Colonic mucosa (tissue), 4 donors: ENCODE data around the gene CBX8. TPM values are rescaled to one million over a fixed set of nuclear protein-coding genes. Genes with fewer than 3 reads are reported as not detected.

ENCODE experiments used
- DNase-seq: peaks from one replicate; pipeline ENCODE4 v3.0.0-alpha.2; 2020
- H3K27ac ChIP-seq: fragments of 200-600 bp; one replicate; pipeline ENCODE4 v1.8.0; 2021
- H3K27me3 ChIP-seq: fragments of 200-600 bp; one replicate; pipeline ENCODE4 v1.8.0; 2021
- H3K36me3 ChIP-seq: fragments of 200-600 bp; one replicate; pipeline ENCODE4 v1.8.0; 2021
- H3K4me1 ChIP-seq: fragments of 200-600 bp; one replicate; pipeline ENCODE4 v1.8.0; 2021; ENCODE audit warnings: mild to moderate bottlenecking
- H3K4me3 ChIP-seq: fragments of 200-600 bp; one replicate; pipeline ENCODE4 v1.8.0; 2021
- H3K9ac ChIP-seq, 2 donors: one replicate each; pipeline ENCODE4 v1.7.0; 2013; ENCODE audit warnings: control low read depth in 2 of 2, low read depth in 2 of 2, low read length in 2 of 2
- H3K9me3 ChIP-seq: fragments of 200-600 bp; one replicate; pipeline ENCODE4 v1.8.0; 2021
- CTCF ChIP-seq: fragments of 200-600 bp; IDR thresholded peaks from one replicate; pipeline ENCODE4 v1.8.0; 2022; ENCODE audit warnings: antibody characterized with exemption, mild to moderate bottlenecking
- intact Hi-C: fragments of 100-400 bp; cut with DNase I; formaldehyde crosslinking; loops from one replicate; pipeline ENCODE4 v1.14.1; 2022
- total RNA-seq, 2 donors: library from RNA; stranded (reverse); fragmentation: NEBNext Ultra II Directional in 1 of 2; extraction: Animal tissue kit (Norgen Biotek cat#: 25700) in 1 of 2; gene quantifications; one replicate each; pipeline ENCODE4 v1.2.1, GENCODE V29; 2021
- donor health status: healthy.
- donor health status: DM: no; HTN: no; CAD: no.
- donor health status: DM: no; HTN: no; CAD: no.

CBX8 gene
- total RNA-seq, 2 donors from 2014 or later: 5.0 to 8.1 TPM

GRCh38 chr17:79829457-79829856 is 32.6 kb upstream of the CBX8 start:
- Histone ChIP-seq H3K27me3 (no peaks in the 10 kb centered on the region), H3K4me3 (no peak overlapping the region), H3K9me3 (no peaks in the 10 kb centered on the region), H3K27ac (no peak overlapping the region), H3K9ac (peak overlapping the region in 1 of 2 donors; percentile 31), H3K36me3 (no peaks in the 10 kb centered on the region), H3K4me1 (peaks cover 13% of the 10 kb centered on the region)
- intact Hi-C loops: no loop called here
- no peak for DNase-seq
- no peak for TF ChIP-seq CTCF

GRCh38 chr17:79829004-79829403 is 32.1 kb upstream of the CBX8 start:
- no peak for DNase-seq
- intact Hi-C loops: no loop called here
- Histone ChIP-seq H3K9me3 (no peaks in the 10 kb centered on the region), H3K4me1 (peaks cover 13% of the 10 kb centered on the region), H3K36me3 (no peaks in the 10 kb centered on the region), H3K27ac (no peak overlapping the region), H3K27me3 (no peaks in the 10 kb centered on the region), H3K4me3 (no peak overlapping the region), H3K9ac (peak overlapping the region in 1 of 2 donors; percentile 31)
- no peak for TF ChIP-seq CTCF

GRCh38 chr17:79826841-79827578 is 30.1 kb upstream of the CBX8 start:
- Histone ChIP-seq H3K36me3 (no peaks in the 10 kb centered on the region), H3K27ac (no peak overlapping the region), H3K9ac (no peak overlapping the region), H3K27me3 (no peaks in the 10 kb centered on the region), H3K4me1 (peaks cover 2% of the 10 kb centered on the region), H3K4me3 (no peak overlapping the region), H3K9me3 (no peaks in the 10 kb centered on the region)
- DNase-seq: no peak
- no peak for TF ChIP-seq CTCF
- intact Hi-C loops: no loop called here

GRCh38 chr17:79826204-79826680 is 29.4 kb upstream of the CBX8 start:
- intact Hi-C loops: no loop called here
- no peak for DNase-seq
- TF ChIP-seq CTCF: no peak
- Histone ChIP-seq H3K36me3 (no peaks in the 10 kb centered on the region), H3K27ac (no peak overlapping the region), H3K9me3 (no peaks in the 10 kb centered on the region), H3K4me1 (no peaks in the 10 kb centered on the region), H3K9ac (no peak overlapping the region), H3K27me3 (no peaks in the 10 kb centered on the region), H3K4me3 (no peak overlapping the region)

GRCh38 chr17:79825580-79825921 is 28.7 kb upstream of the CBX8 start:
- Histone ChIP-seq H3K27ac (no peak overlapping the region), H3K9ac (no peak overlapping the region), H3K36me3 (no peaks in the 10 kb centered on the region), H3K4me1 (no peaks in the 10 kb centered on the region), H3K4me3 (no peak overlapping the region), H3K9me3 (no peaks in the 10 kb centered on the region), H3K27me3 (no peaks in the 10 kb centered on the region)
- TF ChIP-seq CTCF: no peak
- intact Hi-C loops: no loop called here
- no peak for DNase-seq
